ENCODE results near the gene PLEKHA4. TPM values are rescaled to one million over a fixed set of nuclear protein-coding genes. Genes with fewer than 3 reads are reported as not detected.
"Not testable (repeated sequence)": the region's sequence is repeated elsewhere in the genome, so short reads cannot be mapped to it uniquely, and the experiment has no call there.

Gene PLEKHA4, protein sequence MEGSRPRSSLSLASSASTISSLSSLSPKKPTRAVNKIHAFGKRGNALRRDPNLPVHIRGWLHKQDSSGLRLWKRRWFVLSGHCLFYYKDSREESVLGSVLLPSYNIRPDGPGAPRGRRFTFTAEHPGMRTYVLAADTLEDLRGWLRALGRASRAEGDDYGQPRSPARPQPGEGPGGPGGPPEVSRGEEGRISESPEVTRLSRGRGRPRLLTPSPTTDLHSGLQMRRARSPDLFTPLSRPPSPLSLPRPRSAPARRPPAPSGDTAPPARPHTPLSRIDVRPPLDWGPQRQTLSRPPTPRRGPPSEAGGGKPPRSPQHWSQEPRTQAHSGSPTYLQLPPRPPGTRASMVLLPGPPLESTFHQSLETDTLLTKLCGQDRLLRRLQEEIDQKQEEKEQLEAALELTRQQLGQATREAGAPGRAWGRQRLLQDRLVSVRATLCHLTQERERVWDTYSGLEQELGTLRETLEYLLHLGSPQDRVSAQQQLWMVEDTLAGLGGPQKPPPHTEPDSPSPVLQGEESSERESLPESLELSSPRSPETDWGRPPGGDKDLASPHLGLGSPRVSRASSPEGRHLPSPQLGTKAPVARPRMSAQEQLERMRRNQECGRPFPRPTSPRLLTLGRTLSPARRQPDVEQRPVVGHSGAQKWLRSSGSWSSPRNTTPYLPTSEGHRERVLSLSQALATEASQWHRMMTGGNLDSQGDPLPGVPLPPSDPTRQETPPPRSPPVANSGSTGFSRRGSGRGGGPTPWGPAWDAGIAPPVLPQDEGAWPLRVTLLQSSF
- 22.2 TPM for total RNA-seq
- long read RNA-seq, partial matches to known transcripts = 8 of 15 reads
- long read RNA-seq, other reads (novel, unspliced or antisense) = 4 of 15 reads

DNA sequence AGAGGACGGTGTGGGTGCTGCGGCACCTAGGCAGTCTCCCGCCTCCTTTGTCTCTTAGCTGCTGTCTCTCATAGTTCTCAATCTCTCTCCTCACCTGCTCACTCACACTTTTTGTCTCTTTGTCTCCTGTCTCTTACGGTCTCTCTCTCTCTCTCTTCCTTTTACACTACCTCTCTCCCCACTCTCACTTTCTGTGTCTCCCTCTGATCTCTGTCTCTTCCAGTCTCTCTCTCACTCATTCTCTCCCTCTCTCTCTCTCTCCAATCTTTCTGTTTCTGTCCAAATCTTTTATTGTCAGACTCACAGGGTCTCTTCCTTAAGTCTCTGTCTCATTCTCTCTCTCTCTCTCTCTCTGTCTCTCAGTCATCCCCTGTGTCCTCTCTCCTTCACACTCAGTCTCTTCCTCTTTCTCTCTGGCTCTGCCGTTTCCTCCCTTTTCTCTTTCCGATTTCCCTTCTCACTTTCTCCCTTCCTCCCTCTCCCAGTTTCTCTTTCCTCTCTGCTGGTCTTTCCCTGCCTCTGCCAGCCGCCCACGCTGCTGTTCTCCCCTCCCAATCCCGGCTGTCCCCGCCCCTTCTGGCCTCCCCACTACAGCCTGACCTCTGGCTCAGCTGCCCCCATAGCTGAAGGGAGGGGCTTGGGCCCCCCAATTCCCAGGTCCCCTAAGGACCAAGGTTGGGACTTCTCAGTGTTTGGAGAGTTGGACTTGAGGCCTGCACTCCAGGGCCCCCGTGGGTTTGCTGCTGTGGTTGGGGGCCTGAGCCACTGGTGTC lies at the start of gene PLEKHA4:
PLEKHA4 (minus strand) TSS at position 504 of the 773 bp plus-strand sequence. CDS start 997 bp downstream, outside the sequence.
- ATAC-seq (peak; percentile 39), DNase-seq (peak; percentile 89)
- intact Hi-C loops (cut with micrococcal nuclease) = no loop called here

DNA sequence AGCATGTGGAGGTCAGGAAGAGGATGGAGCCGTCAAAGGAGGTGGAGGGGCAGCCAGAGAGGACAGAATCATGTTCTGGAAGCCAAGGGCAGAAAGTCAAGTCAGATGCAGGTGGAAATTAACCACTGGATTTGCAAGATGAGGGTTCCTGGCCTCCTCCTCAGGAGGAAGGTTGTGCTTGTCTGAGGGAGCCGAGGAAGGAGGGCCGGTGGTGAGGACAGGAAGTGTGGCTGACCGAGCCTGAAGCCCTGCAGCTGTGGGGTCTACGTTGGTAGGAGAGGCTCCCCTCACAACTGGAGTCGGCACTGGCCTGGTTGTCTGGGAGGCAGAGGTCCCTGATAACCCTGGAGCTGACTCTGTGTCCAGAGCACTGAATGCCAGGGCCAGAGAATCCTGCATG lies 49.7 kb upstream of the PLEKHA4 start:
- intact Hi-C loops (cut with micrococcal nuclease) = no loop called here
- DNase-seq (no peak), ATAC-seq (no peak)

- no peak for DNase-seq
- intact Hi-C loops (cut with micrococcal nuclease) = no loop called here
- ATAC-seq = no peak
Observed at GRCh38 chr19:48915757-48916156, 47.3 kb upstream of the PLEKHA4 start.

DNA sequence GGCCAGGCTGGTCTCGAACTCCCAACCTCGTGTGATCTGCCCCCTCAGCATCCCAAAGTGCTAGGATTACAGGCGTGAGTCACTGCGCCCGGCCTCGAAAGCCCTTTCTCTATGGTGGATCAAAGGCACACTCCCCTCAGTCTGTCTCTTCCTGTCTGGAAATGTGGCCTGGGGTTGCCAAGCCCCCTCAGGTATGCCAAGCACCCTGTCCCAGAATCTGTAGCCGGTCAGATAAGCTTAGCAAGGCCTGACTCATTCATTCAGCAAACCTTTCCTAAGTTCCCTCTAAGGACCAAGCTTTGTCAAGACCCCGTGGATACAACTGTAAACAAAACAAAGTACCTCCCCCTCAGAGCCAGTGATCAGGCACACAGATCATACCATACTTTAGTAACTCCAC lies 45.8 kb upstream of the PLEKHA4 start:
- DNase-seq (no peak), ATAC-seq (no peak)
- intact Hi-C loops (cut with micrococcal nuclease) = no loop called here

GRCh38 chr19:48913114-48913889 lies 44.9 kb upstream of the PLEKHA4 start:
- ATAC-seq = no peak
- DNase-seq = no peak
- intact Hi-C loops (cut with micrococcal nuclease) = no loop called here

DNA sequence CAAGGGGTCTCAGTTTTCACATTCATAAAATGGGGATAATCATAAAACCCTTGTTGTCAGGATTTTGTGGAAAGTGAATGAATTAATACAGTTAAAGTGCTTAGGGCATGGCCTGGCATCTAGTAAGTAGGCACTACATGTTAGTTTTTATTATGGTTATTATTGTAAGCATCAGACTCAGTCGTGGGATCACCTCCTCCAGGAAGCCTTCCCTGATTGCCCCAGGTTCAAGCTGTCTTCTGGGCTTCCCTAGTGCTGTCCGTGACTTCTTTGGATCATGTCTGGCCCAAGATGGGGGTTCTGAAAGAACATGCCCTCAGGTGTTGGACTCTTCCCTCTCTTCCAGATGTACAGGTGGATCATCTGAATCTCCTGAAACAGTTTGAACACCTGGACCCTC lies 42.4 kb upstream of the PLEKHA4 start:
- no peak for DNase-seq
- intact Hi-C loops (cut with micrococcal nuclease) = no loop called here
- no peak for ATAC-seq

- intact Hi-C loops (cut with micrococcal nuclease); ATAC-seq; DNase-seq: not testable (repeated sequence)
Observed at GRCh38 chr19:48909424-48910077, 41.1 kb upstream of the PLEKHA4 start.

DNA sequence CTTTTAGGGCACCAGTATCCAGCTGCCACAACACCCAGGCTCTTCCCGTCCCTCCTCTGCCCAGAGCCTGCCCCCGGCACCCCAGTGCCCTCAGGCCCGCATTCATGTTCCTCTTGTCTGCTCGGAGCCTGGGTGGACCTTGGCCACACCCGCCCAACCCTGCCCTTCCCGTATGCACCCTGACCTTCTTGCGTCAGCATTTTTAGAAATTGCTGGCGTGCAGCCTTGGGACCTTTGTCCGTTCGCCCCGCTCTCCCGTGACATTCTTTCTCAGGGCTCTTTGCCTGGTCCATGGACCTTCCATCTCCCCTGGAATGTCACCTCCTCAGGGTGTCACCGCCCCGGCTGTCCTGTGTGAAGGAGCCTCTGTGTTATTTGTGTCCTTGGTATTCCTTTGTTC lies 39.3 kb upstream of the PLEKHA4 start:
- ATAC-seq = peak; percentile 32
- no peak for DNase-seq
- intact Hi-C loops (cut with micrococcal nuclease) = no loop called here

GRCh38 chr19:48906324-48906723 lies 37.9 kb upstream of the PLEKHA4 start:
- intact Hi-C loops (cut with micrococcal nuclease) = no loop called here
- no peak for ATAC-seq
- DNase-seq = no peak

GRCh38 chr19:48905664-48906063 lies 37.2 kb upstream of the PLEKHA4 start:
- ATAC-seq = no peak
- intact Hi-C loops (cut with micrococcal nuclease) = no loop called here

DNA sequence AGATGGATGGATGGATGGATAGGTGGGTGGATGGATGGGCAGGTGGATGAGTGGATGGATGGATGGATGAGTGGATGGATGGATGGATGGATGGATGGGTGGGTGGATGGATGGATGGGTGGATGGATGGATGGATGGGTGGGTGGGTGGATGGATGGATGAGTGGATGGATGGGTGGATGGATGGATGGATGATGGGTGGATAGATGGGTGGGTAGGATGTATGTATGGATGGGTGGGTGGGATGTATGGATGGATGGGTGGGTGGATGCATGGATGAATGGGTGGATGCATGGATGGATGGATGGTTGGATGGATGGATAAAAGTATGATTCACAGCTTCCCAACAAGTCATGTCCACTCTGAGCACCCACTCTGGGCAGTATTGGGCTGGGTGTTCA lies 35.4 kb upstream of the PLEKHA4 start:
- intact Hi-C loops (cut with micrococcal nuclease); DNase-seq; ATAC-seq: not testable (repeated sequence)

More at GRCh38 chr19:48905664-48906063, 37.2 kb upstream of the PLEKHA4 start:
- DNase-seq = no peak

GRCh38 chr19:48902291-48902690 lies 33.9 kb upstream of the PLEKHA4 start:
- ATAC-seq; DNase-seq; intact Hi-C loops (cut with micrococcal nuclease): not testable (repeated sequence)

GRCh38 chr19:48900477-48901406 lies 32.3 kb upstream of the PLEKHA4 start:
- intact Hi-C loops (cut with micrococcal nuclease) = no loop called here
- ATAC-seq (peak; percentile 15), DNase-seq (no peak)

- DNase-seq = peak; percentile 99
- intact Hi-C loops (cut with micrococcal nuclease) = no loop called here
- peak; percentile 97 for ATAC-seq
Observed at GRCh38 chr19:48899781-48900476, 31.5 kb upstream of the PLEKHA4 start, which contains the start of gene NUCB1. TSS of gene NUCB1 (plus strand) at chr19:48900312. CDS start at chr19:48900797, 485 bp downstream.

DNA sequence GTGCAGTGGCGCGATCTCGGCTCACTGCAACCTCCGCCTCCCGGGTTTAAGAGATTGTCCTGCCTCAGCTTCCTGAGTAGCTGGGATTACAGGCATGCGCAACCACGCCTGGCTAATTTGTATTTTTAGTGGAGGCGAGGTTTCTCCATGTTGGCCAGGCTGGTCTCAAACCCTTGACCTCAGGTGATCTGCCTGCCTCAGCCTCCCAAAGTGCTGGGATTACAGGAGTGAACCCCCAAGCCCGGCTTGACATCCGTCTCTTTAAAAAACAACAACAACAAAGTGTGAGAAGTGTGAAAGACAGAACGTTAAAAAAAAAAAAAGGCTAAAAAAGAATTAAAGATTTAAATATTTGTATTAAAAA lies 31.0 kb upstream of the PLEKHA4 start:
- DNase-seq; ATAC-seq; intact Hi-C loops (cut with micrococcal nuclease): not testable (repeated sequence)

GRCh38 chr19:48897181-48897580 lies 28.8 kb upstream of the PLEKHA4 start:
- ATAC-seq = no peak
- DNase-seq = no peak
- intact Hi-C loops (cut with micrococcal nuclease) = no loop called here

All from left ventricle myocardium superior (tissue), 1 donor.